Measurements from ENCODE around the gene CRELD1. TPM values are rescaled to one million over a fixed set of nuclear protein-coding genes. Genes with fewer than 3 reads are reported as not detected.
A peak's percentile ranks its signal among the peaks of the same experiment; 100 is the strongest.

CRELD1 gene
- total and polyA plus RNA-seq, 9 of the 15 experiments (the other 6 are each of a cell fraction or from before 2014, with no cell fraction given), result 3.3 to 25.8 (median 16.5) TPM

- TF ChIP-seq FOXO4 (CRISPR knock-in tag; IDR thresholded peaks at IDR 0.05) (no peak), POLR2AphosphoS5 (IDR thresholded peaks at IDR 0.05; ENCODE audit: control insufficient read depth, insufficient read depth, low read depth, low read length) (peak; percentile 97), RAD21 (CRISPR knock-in tag; conservative IDR thresholded peaks at IDR 0.05 in 1 of 2, IDR thresholded peaks at IDR 0.05 in 1 of 2) (no peak), SNAPC5 (CRISPR knock-in tag; IDR thresholded peaks at IDR 0.05) (no peak), HMGN3 (IDR thresholded peaks at IDR 0.05; ENCODE audit: borderline replicate concordance, extremely low read depth, insufficient read length, low read depth, low read length) (no peak), RBM15 (IDR thresholded peaks at IDR 0.05; ENCODE audit: insufficient read depth, low read length) (no peak), TOE1 (IDR thresholded peaks at IDR 0.05; ENCODE audit: borderline replicate concordance) (no peak), TOE1 (CRISPR knock-in tag; IDR thresholded peaks at IDR 0.05; ENCODE audit: borderline replicate concordance, low read depth) (no peak), RBM22 (IDR thresholded peaks at IDR 0.05; ENCODE audit: low read depth, low read length, poor library complexity, severe bottlenecking) (no peak), NCOA2 (IDR thresholded peaks at IDR 0.05; ENCODE audit: partially characterized antibody in 2 of 2) (peak in 1 of 2 experiments; percentile 14), CCAR2 (IDR thresholded peaks at IDR 0.05; ENCODE audit: low read depth, low read length) (no peak), BCL6 (CRISPR knock-in tag; IDR thresholded peaks at IDR 0.05) (no peak), PHF20 (IDR thresholded peaks at IDR 0.05; ENCODE audit: partially characterized antibody) (no peak), C11orf30 (IDR thresholded peaks at IDR 0.05; ENCODE audit: low read depth) (no peak), SLC30A9 (CRISPR knock-in tag; IDR thresholded peaks at IDR 0.05) (no peak), NFYB (IDR thresholded peaks at IDR 0.05; ENCODE audit: extremely low read depth, insufficient read length) (no peak)
- TF ChIP-seq, protein P1, sequence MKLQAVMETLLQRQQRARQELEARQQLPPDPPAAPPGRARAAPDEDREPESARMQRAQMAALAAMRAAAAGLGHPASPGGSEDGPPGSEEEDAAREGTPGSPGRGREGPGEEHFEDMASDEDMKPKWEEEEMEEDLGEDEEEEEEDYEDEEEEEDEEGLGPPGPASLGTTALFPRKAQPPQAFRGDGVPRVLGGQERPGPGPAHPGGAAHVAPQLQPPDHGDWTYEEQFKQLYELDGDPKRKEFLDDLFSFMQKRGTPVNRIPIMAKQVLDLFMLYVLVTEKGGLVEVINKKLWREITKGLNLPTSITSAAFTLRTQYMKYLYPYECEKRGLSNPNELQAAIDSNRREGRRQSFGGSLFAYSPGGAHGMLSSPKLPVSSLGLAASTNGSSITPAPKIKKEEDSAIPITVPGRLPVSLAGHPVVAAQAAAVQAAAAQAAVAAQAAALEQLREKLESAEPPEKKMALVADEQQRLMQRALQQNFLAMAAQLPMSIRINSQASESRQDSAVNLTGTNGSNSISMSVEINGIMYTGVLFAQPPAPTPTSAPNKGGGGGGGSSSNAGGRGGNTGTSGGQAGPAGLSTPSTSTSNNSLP (IDR thresholded peaks at IDR 0.05; ENCODE audit: borderline replicate concordance, low read depth, low read length), result peak; percentile 87; the same call in 1 of the 2 replicates
These were observed 45.2 kb downstream of the CRELD1 start (continued) for GRCh38 chr3:9978710-9979305.
